Measurements from ENCODE around the gene ADCY4. TPM values are rescaled to one million over a fixed set of nuclear protein-coding genes. Genes with fewer than 3 reads are reported as not detected.

ADCY4 gene
- polyA plus RNA-seq (2012; ENCODE audit: low read depth, missing spikeins), result 0.30 TPM

DNA sequence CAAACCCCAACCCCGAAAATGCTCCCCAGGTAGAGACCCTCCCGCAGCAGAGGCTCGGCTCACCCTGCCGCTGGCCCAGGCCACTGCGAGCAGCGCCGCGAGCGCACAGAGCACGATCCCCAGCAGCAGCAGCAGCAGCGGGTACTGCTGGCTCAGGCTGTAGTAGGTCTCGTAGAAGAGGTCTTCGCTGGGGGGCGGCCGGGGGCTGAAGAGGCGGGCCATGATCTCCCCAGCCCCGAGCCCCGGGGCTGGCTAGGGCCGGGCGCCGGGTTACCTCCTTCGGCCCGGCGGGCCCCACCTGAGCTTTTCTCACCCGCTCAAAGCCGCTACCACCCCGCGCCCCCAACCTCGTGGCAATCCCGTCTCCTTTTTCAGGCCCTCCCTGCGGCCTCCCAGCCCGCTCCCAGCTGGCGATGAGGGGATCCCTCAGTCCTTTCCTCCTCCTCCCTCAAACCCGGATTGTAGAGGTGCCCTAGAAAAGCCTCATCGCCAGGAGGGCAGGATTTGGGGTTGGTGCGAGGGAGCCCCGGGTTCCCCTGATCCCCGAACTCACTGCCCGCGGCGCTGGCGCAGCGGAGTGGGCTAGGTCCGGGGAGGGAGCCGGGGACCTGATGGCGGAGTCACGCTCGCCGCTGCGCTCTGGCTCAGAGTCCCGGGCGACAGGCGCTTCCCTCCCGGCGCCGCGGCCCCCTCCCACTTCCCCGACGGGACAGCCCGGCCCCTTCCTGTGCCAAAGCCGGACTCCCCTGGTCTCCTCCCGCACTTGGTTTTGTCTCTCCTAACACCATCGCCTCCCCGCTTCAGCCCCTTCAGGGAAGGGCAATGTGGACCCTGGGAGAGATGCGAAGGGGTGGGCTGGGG lies at the start of gene ADCY4:
Gene ADCY4, minus strand, starts transcription at position 641 of the 861 bp plus-strand sequence. Its CDS starts 419 bp downstream, at position 222.
- peak; percentile 41 for FAIRE-seq

DNA sequence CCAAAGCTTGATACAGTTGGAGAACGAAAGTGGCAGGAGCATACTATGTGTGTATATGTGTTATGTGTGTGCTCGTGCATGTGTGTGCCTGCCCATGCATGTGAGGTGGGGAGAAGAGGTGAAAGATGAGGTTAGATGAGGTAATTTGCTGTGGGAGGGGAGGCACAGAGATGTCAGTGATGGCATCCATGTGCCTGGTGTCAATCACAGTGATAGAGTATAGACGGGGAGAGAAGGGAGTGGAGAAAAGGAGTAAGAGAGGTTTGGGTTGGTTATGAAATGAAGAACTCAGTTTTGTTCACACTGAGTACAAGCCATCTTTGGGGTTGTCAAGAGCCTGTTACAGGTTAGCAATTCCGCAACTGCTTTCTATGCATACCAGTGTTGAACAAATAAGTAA lies 49.3 kb upstream of the ADCY4 start:
- DNase-seq (ENCODE audit: insufficient read length, low spot score) (no peak), FAIRE-seq (no peak)
- TF ChIP-seq SPI1 (IDR thresholded peaks at IDR 0.05; ENCODE audit: low read depth, low read length) (no peak), POLR2AphosphoS5 (IDR thresholded peaks at IDR 0.05; ENCODE audit: low read depth, low read length) (no peak), POLR2A (IDR thresholded peaks at IDR 0.05; ENCODE audit: low read depth, low read length) (no peak), TAF1 (IDR thresholded peaks at IDR 0.05; ENCODE audit: low read depth, low read length) (no peak), PAX5 (IDR thresholded peaks at IDR 0.05; ENCODE audit: insufficient read depth, low read length, severe bottlenecking) (no peak), POU2F2 (IDR thresholded peaks at IDR 0.05; ENCODE audit: low read depth, low read length) (no peak)

More for the DNA sequence above, at the start of gene ADCY4:
- TF ChIP-seq SPI1 (IDR thresholded peaks at IDR 0.05; ENCODE audit: low read depth, low read length), result no peak
- no peak for DNase-seq (ENCODE audit: insufficient read length, low spot score)

DNA sequence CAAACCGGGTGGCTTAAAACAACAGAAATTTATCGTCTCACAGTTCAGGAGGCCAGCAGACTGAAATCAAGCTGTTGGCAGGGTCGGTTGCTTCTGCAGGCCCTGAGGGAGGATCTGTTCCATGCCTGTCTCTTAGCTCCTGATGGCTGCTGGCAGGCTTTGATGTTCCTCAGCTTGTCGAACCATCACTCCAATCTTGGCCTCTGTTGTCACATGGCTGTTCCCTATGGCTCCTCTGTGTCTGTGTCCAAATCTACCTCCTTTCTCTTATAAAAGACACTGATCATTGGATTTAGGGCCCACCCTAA lies 47.1 kb upstream of the ADCY4 start:
- FAIRE-seq (no peak), DNase-seq (ENCODE audit: insufficient read length, low spot score) (no peak)
- TF ChIP-seq POLR2A (IDR thresholded peaks at IDR 0.05; ENCODE audit: low read depth, low read length) (no peak), POU2F2 (IDR thresholded peaks at IDR 0.05; ENCODE audit: low read depth, low read length) (no peak), SPI1 (IDR thresholded peaks at IDR 0.05; ENCODE audit: low read depth, low read length) (no peak), TAF1 (IDR thresholded peaks at IDR 0.05; ENCODE audit: low read depth, low read length) (no peak), PAX5 (IDR thresholded peaks at IDR 0.05; ENCODE audit: insufficient read depth, low read length, severe bottlenecking) (no peak), POLR2AphosphoS5 (IDR thresholded peaks at IDR 0.05; ENCODE audit: low read depth, low read length) (no peak)

DNA sequence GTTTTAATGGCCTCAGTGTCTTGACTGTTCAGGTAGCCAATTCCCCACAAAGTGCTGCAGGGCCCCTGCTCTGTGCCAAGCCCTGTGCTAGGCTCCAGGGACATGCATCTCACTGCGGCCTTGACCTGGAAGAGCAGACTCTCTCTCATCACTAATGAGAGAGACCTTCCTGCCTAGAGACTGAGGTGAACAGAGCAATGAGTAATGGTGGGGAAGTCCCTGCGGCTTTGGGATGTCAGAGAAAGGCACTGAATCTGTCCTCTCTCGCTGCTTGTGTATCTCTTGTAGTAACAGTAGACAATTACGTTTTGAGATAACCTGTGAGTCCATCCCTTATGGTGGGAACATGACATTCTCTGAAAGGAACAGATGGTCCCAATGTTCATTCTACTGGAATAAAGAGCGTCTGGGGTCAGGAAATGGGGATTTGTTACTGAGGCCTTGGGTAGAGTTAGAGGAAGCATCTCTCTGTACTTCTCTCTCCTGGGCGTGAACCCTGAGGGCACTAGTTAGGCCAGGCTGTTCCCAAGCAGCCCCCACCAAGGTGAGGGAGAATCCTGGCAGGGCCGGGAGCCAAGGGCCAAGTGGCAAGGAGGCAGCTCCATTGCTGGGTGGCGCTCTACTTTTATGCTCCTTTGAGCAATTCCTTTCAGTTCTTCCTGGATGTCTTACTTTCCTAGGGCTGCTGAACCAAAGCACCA lies 46.6 kb upstream of the ADCY4 start:
- no peak for DNase-seq (ENCODE audit: insufficient read length, low spot score)

DNA sequence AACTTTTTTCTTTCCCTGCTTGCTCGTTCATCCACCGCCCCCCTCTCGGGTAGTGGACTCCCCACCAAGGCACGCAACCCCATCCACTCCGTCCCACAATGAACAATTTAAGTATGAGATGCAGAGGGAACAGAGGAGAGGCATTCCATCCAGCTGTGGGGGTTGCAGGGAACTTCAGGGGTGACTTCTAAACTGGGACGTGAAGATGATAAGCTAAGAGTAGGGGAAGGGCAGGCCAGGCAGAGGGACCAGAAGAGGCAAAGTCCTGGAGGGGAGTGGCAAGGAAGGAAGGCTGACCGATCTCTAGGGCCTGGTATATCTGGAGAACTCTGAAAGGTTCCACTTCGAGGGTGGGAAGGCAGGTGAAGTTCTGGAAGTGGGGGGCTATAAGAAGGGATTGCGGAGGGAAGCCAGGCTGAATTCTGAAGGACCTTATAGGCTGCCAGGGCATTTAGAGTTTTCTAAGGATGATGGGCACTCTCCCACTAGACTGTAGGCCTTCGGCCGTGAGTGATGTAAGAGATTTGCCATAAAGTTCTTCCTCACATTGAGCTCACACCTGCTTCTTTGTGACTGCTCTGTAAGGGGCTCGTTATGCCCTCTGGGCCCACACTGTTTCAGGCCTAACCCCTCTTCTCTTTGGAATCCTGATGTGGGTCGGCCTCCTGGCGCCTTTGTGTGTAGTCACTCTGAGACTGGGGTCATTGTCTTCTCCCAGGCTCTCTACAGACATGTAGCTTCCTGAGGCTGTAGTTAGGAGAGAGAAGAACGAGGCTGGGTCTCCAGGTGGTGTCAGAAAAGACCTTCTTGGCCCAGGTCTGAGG lies 45.2 kb upstream of the ADCY4 start:
- no peak for FAIRE-seq
- TF ChIP-seq SPI1 (IDR thresholded peaks at IDR 0.05; ENCODE audit: low read depth, low read length) (no peak), POU2F2 (IDR thresholded peaks at IDR 0.05; ENCODE audit: low read depth, low read length) (no peak), PAX5 (IDR thresholded peaks at IDR 0.05; ENCODE audit: insufficient read depth, low read length, severe bottlenecking) (no peak), TAF1 (IDR thresholded peaks at IDR 0.05; ENCODE audit: low read depth, low read length) (no peak), POLR2A (IDR thresholded peaks at IDR 0.05; ENCODE audit: low read depth, low read length) (no peak), POLR2AphosphoS5 (IDR thresholded peaks at IDR 0.05; ENCODE audit: low read depth, low read length) (no peak)
- DNase-seq (ENCODE audit: insufficient read length, low spot score), result no peak

More for the DNA sequence above, 46.6 kb upstream of the ADCY4 start:
- no peak for FAIRE-seq
- TF ChIP-seq PAX5 (IDR thresholded peaks at IDR 0.05; ENCODE audit: insufficient read depth, low read length, severe bottlenecking) (no peak), POLR2A (IDR thresholded peaks at IDR 0.05; ENCODE audit: low read depth, low read length) (no peak), SPI1 (IDR thresholded peaks at IDR 0.05; ENCODE audit: low read depth, low read length) (no peak), POU2F2 (IDR thresholded peaks at IDR 0.05; ENCODE audit: low read depth, low read length) (no peak), POLR2AphosphoS5 (IDR thresholded peaks at IDR 0.05; ENCODE audit: low read depth, low read length) (no peak), TAF1 (IDR thresholded peaks at IDR 0.05; ENCODE audit: low read depth, low read length) (no peak)

DNA sequence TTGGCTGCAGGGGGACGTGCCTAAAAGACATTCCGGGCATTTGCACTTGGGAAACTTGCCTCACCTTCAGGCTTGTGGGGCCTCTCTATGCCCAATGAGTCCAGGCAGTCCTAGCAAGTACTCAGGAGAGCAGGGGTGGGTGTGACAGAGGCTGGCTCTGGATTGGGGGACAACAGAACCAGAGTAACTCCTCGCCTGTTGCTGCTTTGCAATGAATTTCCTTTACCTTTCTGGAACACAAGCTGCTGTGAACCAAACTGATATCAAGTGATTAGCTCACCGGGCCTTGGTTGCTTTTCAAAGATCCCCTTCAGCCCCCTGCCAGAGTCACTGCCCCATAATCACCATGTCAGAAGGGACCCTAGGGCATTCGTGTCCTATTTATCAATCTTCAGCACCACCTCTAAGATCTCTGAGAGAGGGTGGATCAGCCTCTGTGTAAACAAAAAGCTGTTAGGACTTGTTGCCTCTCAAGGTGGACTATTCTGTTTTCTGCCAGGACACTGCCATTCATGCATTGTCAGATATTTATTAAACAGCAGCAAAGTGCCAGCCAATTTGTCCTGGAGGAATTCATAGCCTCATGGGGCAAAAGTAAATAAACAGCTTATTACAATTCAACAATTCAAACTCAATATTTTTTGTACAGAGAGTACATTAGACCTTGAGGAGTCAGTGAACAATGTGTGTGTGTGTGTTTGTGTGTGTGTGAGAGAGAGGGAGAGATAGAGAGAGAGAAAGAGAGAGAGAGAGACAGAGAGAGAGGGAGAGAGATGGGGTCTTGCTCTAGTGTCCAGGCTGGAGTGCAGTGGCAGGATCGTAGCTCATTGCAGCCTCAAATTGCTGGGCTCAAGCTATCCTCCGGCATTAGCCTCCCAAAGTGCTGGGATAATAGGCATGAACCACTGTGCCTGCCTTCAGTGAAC lies 44.4 kb upstream of the ADCY4 start:
- FAIRE-seq (no peak), DNase-seq (ENCODE audit: insufficient read length, low spot score) (no peak)
- TF ChIP-seq POLR2AphosphoS5 (IDR thresholded peaks at IDR 0.05; ENCODE audit: low read depth, low read length) (no peak), TAF1 (IDR thresholded peaks at IDR 0.05; ENCODE audit: low read depth, low read length) (no peak), POLR2A (IDR thresholded peaks at IDR 0.05; ENCODE audit: low read depth, low read length) (no peak), PAX5 (IDR thresholded peaks at IDR 0.05; ENCODE audit: insufficient read depth, low read length, severe bottlenecking) (no peak), SPI1 (IDR thresholded peaks at IDR 0.05; ENCODE audit: low read depth, low read length) (no peak), POU2F2 (IDR thresholded peaks at IDR 0.05; ENCODE audit: low read depth, low read length) (no peak)

DNA sequence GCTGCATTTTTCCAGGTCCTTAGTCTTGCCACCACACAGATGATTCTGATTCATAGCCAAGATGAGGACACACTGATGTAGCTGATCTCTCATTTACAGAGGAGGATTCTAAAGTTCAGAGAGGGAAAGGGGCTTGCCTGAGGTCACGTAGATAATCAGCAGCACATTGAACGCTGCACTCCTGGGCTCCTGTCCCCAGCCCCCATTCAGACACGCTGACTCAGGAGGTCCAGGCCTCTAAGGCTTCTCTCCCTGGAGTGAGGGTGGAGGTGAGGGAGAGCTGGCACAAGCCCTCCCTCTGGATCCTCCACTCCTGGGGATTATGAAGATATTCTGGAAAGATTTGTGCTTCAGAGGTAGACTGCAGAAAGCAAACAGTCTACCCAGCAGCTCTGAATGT lies 43.5 kb upstream of the ADCY4 start:
- DNase-seq (ENCODE audit: insufficient read length, low spot score) (no peak), FAIRE-seq (no peak)
- no peak for TF ChIP-seq POLR2AphosphoS5 (IDR thresholded peaks at IDR 0.05; ENCODE audit: low read depth, low read length)
- no peak for TF ChIP-seq POLR2A (IDR thresholded peaks at IDR 0.05; ENCODE audit: low read depth, low read length)
- TF ChIP-seq POU2F2 (IDR thresholded peaks at IDR 0.05; ENCODE audit: low read depth, low read length), result no peak
- TF ChIP-seq PAX5 (IDR thresholded peaks at IDR 0.05; ENCODE audit: insufficient read depth, low read length, severe bottlenecking), result no peak
- no peak for TF ChIP-seq TAF1 (IDR thresholded peaks at IDR 0.05; ENCODE audit: low read depth, low read length)
- no peak for TF ChIP-seq SPI1 (IDR thresholded peaks at IDR 0.05; ENCODE audit: low read depth, low read length)

DNA sequence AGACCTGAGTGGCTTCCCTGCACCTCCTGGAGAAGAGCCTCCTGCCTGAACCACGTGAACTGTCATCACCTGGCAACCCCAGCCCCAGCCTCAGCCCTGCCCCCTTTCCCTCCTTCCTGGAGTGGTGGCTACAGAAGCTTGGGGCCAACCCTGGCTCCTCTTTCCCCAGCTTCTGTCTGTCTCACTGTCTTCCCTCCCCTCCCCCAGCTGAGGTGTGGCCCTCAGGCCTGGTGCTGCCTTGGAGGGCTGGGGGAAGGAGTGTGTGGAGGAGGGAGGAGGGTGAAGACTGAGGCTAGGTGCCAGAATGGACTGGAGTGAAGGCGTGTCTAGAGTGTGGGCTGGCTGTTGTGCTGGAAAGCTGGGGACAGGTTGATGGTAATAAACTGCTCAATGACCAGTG lies 42.8 kb upstream of the ADCY4 start:
- FAIRE-seq, result peak; percentile 16
- no peak for DNase-seq (ENCODE audit: insufficient read length, low spot score)
- no peak for TF ChIP-seq PAX5 (IDR thresholded peaks at IDR 0.05; ENCODE audit: insufficient read depth, low read length, severe bottlenecking)
- TF ChIP-seq POU2F2 (IDR thresholded peaks at IDR 0.05; ENCODE audit: low read depth, low read length), result no peak
- no peak for TF ChIP-seq POLR2AphosphoS5 (IDR thresholded peaks at IDR 0.05; ENCODE audit: low read depth, low read length)
- no peak for TF ChIP-seq SPI1 (IDR thresholded peaks at IDR 0.05; ENCODE audit: low read depth, low read length)
- no peak for TF ChIP-seq TAF1 (IDR thresholded peaks at IDR 0.05; ENCODE audit: low read depth, low read length)
- TF ChIP-seq POLR2A (IDR thresholded peaks at IDR 0.05; ENCODE audit: low read depth, low read length), result no peak

Data from GM12891 (cell line).